Endothelial cell (in vitro differentiated cells): Measurements from ENCODE around the gene NEURL1. TPM values are rescaled to one million over a fixed set of nuclear protein-coding genes. Genes with fewer than 3 reads are reported as not detected.

Source experiments
- DNase-seq: peaks from one replicate; pipeline ENCODE4 v3.0.0; 2021; ENCODE audit warnings: low spot score
- H3K27ac Mint-ChIP-seq: one replicate; pipeline ENCODE4 v1.8.0; 2021; ENCODE audit warnings: mixed read lengths, inconsistent platforms; ENCODE audit not compliant: unreplicated experiment
- H3K27me3 Mint-ChIP-seq: one replicate; pipeline ENCODE4 v1.8.0; 2021; ENCODE audit warnings: mild to moderate bottlenecking, moderate library complexity, mixed read lengths, inconsistent platforms; ENCODE audit not compliant: unreplicated experiment
- H3K36me3 Mint-ChIP-seq: one replicate; pipeline ENCODE4 v1.8.0; 2021; ENCODE audit warnings: mild to moderate bottlenecking, low read depth, mixed read lengths, inconsistent platforms; ENCODE audit not compliant: unreplicated experiment
- H3K4me1 Mint-ChIP-seq: one replicate; pipeline ENCODE4 v1.8.0; 2021; ENCODE audit warnings: mild to moderate bottlenecking, mixed read lengths, inconsistent platforms; ENCODE audit not compliant: unreplicated experiment
- H3K4me3 Mint-ChIP-seq: one replicate; pipeline ENCODE4 v1.8.0; 2021; ENCODE audit warnings: mild to moderate bottlenecking, mixed read lengths, inconsistent platforms; ENCODE audit not compliant: unreplicated experiment
- H3K9me3 Mint-ChIP-seq: one replicate; pipeline ENCODE4 v1.8.0; 2021; ENCODE audit warnings: mixed read lengths, inconsistent platforms; ENCODE audit not compliant: unreplicated experiment
- total RNA-seq: library from RNA; stranded (reverse); fragmentation: NEBNext Ultra II Directional; extraction: Animal tissue kit (Norgen Biotek cat#: 25700); gene quantifications from one replicate; pipeline ENCODE4 v1.2.1, GENCODE V29; 2021; ENCODE audit not compliant: unreplicated experiment
- TF ChIP-seq, protein P1 (sequence below): fragments of 200-600 bp; sonication (generic); IDR thresholded peaks from one replicate; pipeline ENCODE4 v1.5.0; 2021; ENCODE audit warnings: antibody characterized with exemption; ENCODE audit not compliant: unreplicated experiment

Gene NEURL1
- total RNA-seq, 1 donor from 2014 or later = 0.69 TPM

DNA sequence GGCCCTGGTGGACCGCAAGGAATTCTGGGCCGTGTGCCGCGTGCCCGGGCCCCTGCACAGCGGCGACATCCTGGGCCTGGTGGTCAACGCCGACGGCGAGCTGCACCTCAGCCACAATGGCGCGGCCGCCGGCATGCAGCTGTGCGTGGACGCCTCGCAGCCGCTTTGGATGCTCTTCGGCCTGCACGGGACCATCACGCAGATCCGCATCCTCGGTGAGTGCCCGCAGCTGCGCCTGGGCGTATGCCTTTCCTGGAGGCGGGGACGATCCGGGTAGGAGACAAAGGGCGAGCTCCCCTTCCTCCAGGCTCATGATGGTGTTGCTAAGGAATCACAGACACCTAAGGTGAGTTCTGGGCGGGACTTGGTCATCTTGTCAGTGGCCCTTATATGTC is 91.5 kb downstream of the NEURL1 start:
- no peak for DNase-seq
- TF ChIP-seq, protein P1, sequence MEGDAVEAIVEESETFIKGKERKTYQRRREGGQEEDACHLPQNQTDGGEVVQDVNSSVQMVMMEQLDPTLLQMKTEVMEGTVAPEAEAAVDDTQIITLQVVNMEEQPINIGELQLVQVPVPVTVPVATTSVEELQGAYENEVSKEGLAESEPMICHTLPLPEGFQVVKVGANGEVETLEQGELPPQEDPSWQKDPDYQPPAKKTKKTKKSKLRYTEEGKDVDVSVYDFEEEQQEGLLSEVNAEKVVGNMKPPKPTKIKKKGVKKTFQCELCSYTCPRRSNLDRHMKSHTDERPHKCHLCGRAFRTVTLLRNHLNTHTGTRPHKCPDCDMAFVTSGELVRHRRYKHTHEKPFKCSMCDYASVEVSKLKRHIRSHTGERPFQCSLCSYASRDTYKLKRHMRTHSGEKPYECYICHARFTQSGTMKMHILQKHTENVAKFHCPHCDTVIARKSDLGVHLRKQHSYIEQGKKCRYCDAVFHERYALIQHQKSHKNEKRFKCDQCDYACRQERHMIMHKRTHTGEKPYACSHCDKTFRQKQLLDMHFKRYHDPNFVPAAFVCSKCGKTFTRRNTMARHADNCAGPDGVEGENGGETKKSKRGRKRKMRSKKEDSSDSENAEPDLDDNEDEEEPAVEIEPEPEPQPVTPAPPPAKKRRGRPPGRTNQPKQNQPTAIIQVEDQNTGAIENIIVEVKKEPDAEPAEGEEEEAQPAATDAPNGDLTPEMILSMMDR = no peak
- no peak overlapping the region for H3K4me3 Mint-ChIP-seq
- H3K27me3 Mint-ChIP-seq = peaks cover 21% of the 10 kb centered on the region
- peaks cover 10% of the 10 kb centered on the region for H3K4me1 Mint-ChIP-seq
- no peak overlapping the region for H3K27ac Mint-ChIP-seq
- peaks cover 4% of the 10 kb centered on the region for H3K36me3 Mint-ChIP-seq
- no peaks in the 10 kb centered on the region for H3K9me3 Mint-ChIP-seq

- H3K36me3 Mint-ChIP-seq = peaks cover 4% of the 10 kb centered on the region
- H3K4me3 Mint-ChIP-seq = no peak overlapping the region
- peaks cover 10% of the 10 kb centered on the region for H3K4me1 Mint-ChIP-seq
- H3K9me3 Mint-ChIP-seq = no peaks in the 10 kb centered on the region
- H3K27me3 Mint-ChIP-seq = peaks cover 22% of the 10 kb centered on the region
- H3K27ac Mint-ChIP-seq = no peak overlapping the region
- TF ChIP-seq, protein P1 = no peak
- no peak for DNase-seq
Observed at GRCh38 chr10:103587073-103587472, 93.6 kb downstream of the NEURL1 start.

DNA sequence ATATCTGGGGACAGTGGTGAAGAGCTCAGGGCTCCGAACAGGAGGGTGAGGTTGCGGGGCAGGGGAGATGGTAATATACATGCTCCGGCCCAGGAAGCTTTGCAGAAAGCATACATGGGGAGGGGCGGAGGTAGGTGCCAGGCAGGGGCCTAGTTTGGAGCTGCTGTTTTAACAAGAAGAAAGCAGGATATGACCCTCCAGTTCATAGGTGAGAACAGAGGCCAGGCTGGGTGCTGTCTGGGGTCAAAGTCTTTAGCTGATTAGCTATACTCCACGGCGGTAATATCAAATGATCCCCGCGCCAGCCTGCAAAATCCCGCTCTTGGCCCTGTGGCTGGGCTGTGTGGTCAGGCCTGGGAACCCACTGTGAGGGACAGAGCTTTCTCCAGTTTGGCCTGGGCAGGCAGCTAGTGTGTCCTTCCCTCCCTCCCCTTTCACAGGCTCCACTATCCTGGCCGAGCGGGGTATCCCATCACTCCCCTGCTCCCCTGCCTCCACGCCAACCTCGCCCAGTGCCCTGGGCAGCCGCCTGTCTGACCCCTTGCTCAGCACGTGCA is 95.6 kb downstream of the NEURL1 start:
- H3K27ac Mint-ChIP-seq = no peak overlapping the region
- H3K36me3 Mint-ChIP-seq = peaks cover 4% of the 10 kb centered on the region
- TF ChIP-seq, protein P1 = no peak
- H3K27me3 Mint-ChIP-seq = peaks cover 20% of the 10 kb centered on the region
- no peaks in the 10 kb centered on the region for H3K9me3 Mint-ChIP-seq
- peaks cover 7% of the 10 kb centered on the region for H3K4me1 Mint-ChIP-seq
- no peak for DNase-seq
- H3K4me3 Mint-ChIP-seq = no peak overlapping the region

- Mint-ChIP-seq H3K36me3 (peaks cover 4% of the 10 kb centered on the region), H3K4me1 (peaks cover 10% of the 10 kb centered on the region), H3K4me3 (no peak overlapping the region), H3K9me3 (no peaks in the 10 kb centered on the region), H3K27ac (no peak overlapping the region), H3K27me3 (peaks cover 21% of the 10 kb centered on the region)
- DNase-seq = no peak
- TF ChIP-seq, protein P1 = no peak
Observed at GRCh38 chr10:103590060-103590459, 96.6 kb downstream of the NEURL1 start.

DNA sequence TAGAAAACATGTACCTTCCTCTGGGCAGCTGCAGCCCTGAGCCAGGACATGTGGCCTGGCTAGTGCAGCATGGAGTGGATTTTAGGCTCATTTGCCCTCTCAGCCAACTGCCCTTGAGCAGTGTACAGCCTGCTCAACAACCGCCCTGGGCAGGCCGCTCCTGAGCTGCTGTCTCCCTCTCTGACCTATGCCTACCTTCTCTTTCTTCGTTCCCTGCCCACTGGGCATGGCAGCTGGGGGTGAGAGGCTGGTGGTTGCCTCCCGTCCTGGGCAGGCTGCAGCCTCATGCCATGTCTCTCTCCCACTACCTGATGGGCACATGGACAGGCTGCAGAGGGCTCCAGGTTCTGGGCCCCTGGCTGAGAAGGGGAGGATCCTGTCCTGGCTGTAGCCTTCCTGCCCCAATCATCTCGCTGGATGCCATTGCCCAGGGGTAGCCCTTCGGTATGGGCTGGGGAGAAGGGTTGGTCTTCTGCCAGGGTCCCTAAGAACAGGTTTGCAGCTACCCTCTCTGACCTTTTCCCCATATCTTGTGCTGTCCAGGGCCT is 97.3 kb downstream of the NEURL1 start:
- no peak for DNase-seq
- Mint-ChIP-seq H3K4me3 (no peak overlapping the region), H3K27ac (no peak overlapping the region), H3K9me3 (no peaks in the 10 kb centered on the region), H3K4me1 (peaks cover 10% of the 10 kb centered on the region), H3K36me3 (peaks cover 4% of the 10 kb centered on the region), H3K27me3 (peaks cover 20% of the 10 kb centered on the region)
- TF ChIP-seq, protein P1 = no peak
